GM10266 (cell line): ENCODE data around the gene DESI2.

Experiments
- DNase-seq: peaks from one replicate; pipeline ENCODE4 v3.0.0; 2012; ENCODE audit errors: extremely low spot score
- TF ChIP-seq, protein P1 (sequence below): IDR thresholded peaks from 2 replicates; pipeline ENCODE4 v1.5.1; 2012; ENCODE audit warnings: mild to moderate bottlenecking, low read depth; ENCODE audit not compliant: control insufficient read depth, insufficient read depth; ENCODE audit errors: missing control alignments

The DESI2 gene

DNA sequence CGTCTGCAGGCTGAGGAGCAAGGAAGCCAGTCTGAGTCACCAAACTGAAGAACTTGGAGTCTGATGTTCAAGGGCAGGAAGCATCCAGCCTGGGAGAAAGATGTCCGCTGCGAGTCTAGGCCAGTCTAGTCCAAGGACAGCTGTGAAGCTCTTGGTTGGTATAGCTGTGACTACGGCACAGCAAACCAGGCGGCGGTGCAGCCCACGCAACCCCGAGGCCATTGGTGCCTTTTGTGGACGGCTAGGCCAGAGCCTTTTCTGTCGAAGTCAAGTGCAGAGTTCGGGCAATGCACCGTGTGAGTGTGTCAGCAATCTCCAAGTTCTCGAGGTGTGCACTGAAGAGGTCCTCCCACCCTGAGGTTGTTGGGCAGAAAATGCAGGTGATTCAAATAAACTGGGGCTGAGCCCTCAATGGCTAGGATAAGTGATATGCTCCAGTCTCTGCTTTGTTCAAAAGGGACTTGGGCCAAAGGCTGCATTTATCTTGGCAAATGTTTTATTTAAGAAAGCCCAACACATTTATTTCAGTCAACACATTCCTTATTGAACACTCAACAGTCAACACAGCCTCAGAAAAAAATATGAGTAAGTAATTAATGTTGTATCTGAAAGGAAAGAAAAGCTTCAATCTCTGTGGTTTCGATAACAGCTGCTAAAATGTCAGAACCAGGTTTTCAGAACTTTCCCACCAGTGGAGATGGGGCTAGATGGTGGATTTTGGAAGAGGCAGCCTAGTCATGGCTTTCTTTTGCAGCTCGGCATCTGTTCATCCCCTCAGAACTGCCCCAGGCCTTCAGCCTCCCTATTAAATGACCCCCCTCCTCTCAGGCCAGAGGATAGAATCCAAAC, 104.4 kb downstream of the DESI2 start:
- TF ChIP-seq, protein P1, sequence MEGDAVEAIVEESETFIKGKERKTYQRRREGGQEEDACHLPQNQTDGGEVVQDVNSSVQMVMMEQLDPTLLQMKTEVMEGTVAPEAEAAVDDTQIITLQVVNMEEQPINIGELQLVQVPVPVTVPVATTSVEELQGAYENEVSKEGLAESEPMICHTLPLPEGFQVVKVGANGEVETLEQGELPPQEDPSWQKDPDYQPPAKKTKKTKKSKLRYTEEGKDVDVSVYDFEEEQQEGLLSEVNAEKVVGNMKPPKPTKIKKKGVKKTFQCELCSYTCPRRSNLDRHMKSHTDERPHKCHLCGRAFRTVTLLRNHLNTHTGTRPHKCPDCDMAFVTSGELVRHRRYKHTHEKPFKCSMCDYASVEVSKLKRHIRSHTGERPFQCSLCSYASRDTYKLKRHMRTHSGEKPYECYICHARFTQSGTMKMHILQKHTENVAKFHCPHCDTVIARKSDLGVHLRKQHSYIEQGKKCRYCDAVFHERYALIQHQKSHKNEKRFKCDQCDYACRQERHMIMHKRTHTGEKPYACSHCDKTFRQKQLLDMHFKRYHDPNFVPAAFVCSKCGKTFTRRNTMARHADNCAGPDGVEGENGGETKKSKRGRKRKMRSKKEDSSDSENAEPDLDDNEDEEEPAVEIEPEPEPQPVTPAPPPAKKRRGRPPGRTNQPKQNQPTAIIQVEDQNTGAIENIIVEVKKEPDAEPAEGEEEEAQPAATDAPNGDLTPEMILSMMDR, result no peak
- DNase-seq, result no peak
